Naive thymus-derived CD4-positive, alpha-beta T cell (primary cell): ENCODE data around the gene CGB7. TPM values are rescaled to one million over a fixed set of nuclear protein-coding genes. Genes with fewer than 3 reads are reported as not detected.

ENCODE experiments used
- ATAC-seq: fragments of 150-1000 bp; cut with Tn5 transposase; 2 replicates; pipeline ENCODE4 v1.10.0; 2021; ENCODE audit warnings: mild to moderate bottlenecking, moderate library complexity
- CTCF ChIA-PET: fragments of 350-600 bp; sonication (Branson Sonifier 250); formaldehyde crosslinking; loops from one replicate; lab custom pipeline; 2021; ENCODE audit warnings: antibody characterized with exemption; lab: Charles Lee
- POLR2A ChIA-PET: fragments of 350-600 bp; sonication (Branson Sonifier 250); formaldehyde crosslinking; loops from one replicate; lab custom pipeline; 2021; ENCODE audit warnings: antibody characterized with exemption, inconsistent platforms; lab: Charles Lee
- DNase-seq, 9 donors: peaks; one replicate each; pipeline versions ENCODE4 v3.0.0 to v3.0.0-alpha.2; 2020 to 2022; ENCODE audit warnings: mixed read lengths in 1 of 9
- H3K27ac ChIP-seq: one replicate; pipeline ENCODE4 v1.7.0; 2013; ENCODE audit warnings: mild to moderate bottlenecking, low read depth, low read length, moderate library complexity
- H3K27me3 ChIP-seq, 2 donors: one replicate each; pipeline ENCODE4 v1.7.0; 2013; ENCODE audit warnings: low read length in 2 of 2, mild to moderate bottlenecking in 2 of 2, moderate library complexity in 2 of 2; ENCODE audit not compliant: control insufficient read depth in 2 of 2, insufficient read depth in 2 of 2
- H3K36me3 ChIP-seq, 3 experiments: 1 replicate in 2 of 3; 2 replicates in 1 of 3; pipeline ENCODE4 v1.7.0; 2013; ENCODE audit warnings: low read length in 3 of 3, mild to moderate bottlenecking in 3 of 3, moderate library complexity in 1 of 3; ENCODE audit not compliant: insufficient read depth in 3 of 3, control insufficient read depth in 2 of 3
- H3K4me1 ChIP-seq, 2 donors: one replicate each; pipeline ENCODE4 v1.7.0; 2013; ENCODE audit warnings: low read length in 2 of 2, mild to moderate bottlenecking in 2 of 2, moderate library complexity in 1 of 2; ENCODE audit not compliant: control insufficient read depth in 2 of 2, insufficient read depth in 2 of 2
- H3K4me3 ChIP-seq: 2 replicates; pipeline ENCODE4 v1.7.0; 2013; ENCODE audit warnings: mild to moderate bottlenecking, low read length
- H3K9me3 ChIP-seq, 3 experiments: 1 replicate in 2 of 3; 2 replicates in 1 of 3; pipeline ENCODE4 v1.7.0; 2013; ENCODE audit warnings: low read length in 3 of 3; ENCODE audit not compliant: control insufficient read depth in 2 of 3
- H3K27ac Mint-ChIP-seq, 9 donors: one replicate each; pipeline ENCODE4 v1.8.0; 2020 to 2022; ENCODE audit warnings: mixed read lengths in 9 of 9, mild to moderate bottlenecking in 8 of 9, moderate library complexity in 5 of 9, inconsistent platforms in 2 of 9
- H3K27me3 Mint-ChIP-seq, 5 donors: one replicate each; pipeline ENCODE4 v1.8.0; 2021 to 2022; ENCODE audit warnings: mixed read lengths in 5 of 5, mild to moderate bottlenecking in 1 of 5
- H3K36me3 Mint-ChIP-seq, 5 donors: one replicate each; pipeline ENCODE4 v1.8.0; 2020 to 2022; ENCODE audit warnings: mixed read lengths in 5 of 5, mild to moderate bottlenecking in 3 of 5, inconsistent platforms in 1 of 5
- H3K4me1 Mint-ChIP-seq, 7 donors: one replicate each; pipeline ENCODE4 v1.8.0; 2020 to 2022; ENCODE audit warnings: mixed read lengths in 7 of 7, mild to moderate bottlenecking in 3 of 7, inconsistent platforms in 1 of 7
- H3K4me3 Mint-ChIP-seq, 10 donors: one replicate each; pipeline ENCODE4 v1.8.0; 2020 to 2022; ENCODE audit warnings: mild to moderate bottlenecking in 10 of 10, mixed read lengths in 10 of 10, moderate library complexity in 6 of 10, inconsistent platforms in 2 of 10
- H3K9me3 Mint-ChIP-seq, 11 donors: one replicate each; pipeline ENCODE4 v1.8.0; 2020 to 2022; ENCODE audit warnings: mixed read lengths in 11 of 11, mild to moderate bottlenecking in 4 of 11, inconsistent platforms in 1 of 11, moderate library complexity in 1 of 11
- intact Hi-C, 2 donors: fragments of 100-400 bp; cut with micrococcal nuclease; formaldehyde crosslinking; loops; one replicate each; pipeline ENCODE4 v1.15.1; 2023
- polyA plus RNA-seq, 2 donors: library from polyadenylated mRNA; unstranded; fragments of 300-500 nt; fragmentation: Illumina TruSeq; gene quantifications; one replicate each; pipeline ENCODE4 v1.2.3, GENCODE V29; 2021
- total RNA-seq, 6 experiments: library from RNA in 5 of 6; stranded (reverse) in 5 of 6; gene quantifications; 1 replicate in 5 of 6; 2 replicates in 1 of 6; pipeline ENCODE4 v1.2.3 and lab custom pipeline; 2021 to 2026

Gene CGB7
- total RNA-seq (not detected), polyA plus RNA-seq (not detected), total RNA-seq (lab: John Stamatoyannopoulos, UW) (not detected)

DNA sequence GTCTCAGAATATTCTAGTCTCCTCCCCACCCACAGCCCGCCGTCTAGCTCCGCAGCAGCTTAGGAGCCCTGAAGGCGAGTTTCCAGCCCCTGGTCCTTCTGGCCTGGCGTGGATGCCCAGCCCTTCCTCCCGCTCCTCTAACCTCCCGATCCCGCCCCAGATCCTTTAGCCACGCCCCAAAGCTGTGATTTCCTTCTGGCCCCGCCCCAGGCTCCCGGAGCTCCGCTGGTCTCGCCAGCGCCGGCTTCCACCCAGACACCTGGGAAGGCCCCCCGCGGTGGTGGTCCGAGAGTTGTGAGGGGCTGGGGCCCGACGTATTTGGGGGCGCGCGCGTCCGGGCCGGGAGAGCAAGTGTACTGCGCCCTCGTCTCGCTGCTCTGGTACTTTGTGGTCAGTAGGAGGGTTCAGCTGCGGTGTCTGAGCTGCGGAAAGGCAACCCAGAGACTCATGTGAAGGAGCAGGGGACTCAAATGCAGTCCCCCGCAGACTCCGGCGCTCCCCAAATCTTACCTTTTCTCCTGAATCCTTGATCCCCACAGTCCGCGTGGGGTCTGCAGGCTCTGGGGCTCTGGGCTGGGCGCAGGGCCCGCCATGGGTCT, at the start of gene CGB7:
TSS of gene CGB7 (minus strand) at position 114 of the 599 bp plus-strand sequence. CDS start 2,374 bp downstream, outside the sequence.
- Histone ChIP-seq H3K9me3 (no peaks in the 10 kb centered on the region), H3K27me3 (peaks cover 0 to 10% of the 10 kb centered on the region in 2 donors), H3K4me3 (peak within 1 kb of the TSS; percentile 62), H3K4me1 (peaks cover 11 to 14% of the 10 kb centered on the region in 2 donors), H3K36me3 (no peaks in the 10 kb centered on the region), H3K27ac (no peak within 1 kb of the TSS)
- ATAC-seq (peak; percentile 15), DNase-seq (peak in 3 of 9 donors; percentile 18 to 57 (median 29))
- Mint-ChIP-seq H3K27ac (peak within 1 kb of the TSS in 1 of 9 donors; percentile 32), H3K4me3 (peak within 1 kb of the TSS; percentile 67 to 99 (median 87)), H3K4me1 (peaks cover 16 to 19% (median 17%) of the 10 kb centered on the region in 7 donors), H3K36me3 (no peaks in the 10 kb centered on the region), H3K9me3 (peaks cover 0 to 1% (median 0%) of the 10 kb centered on the region in 11 donors), H3K27me3 (peaks cover 16 to 63% (median 30%) of the 10 kb centered on the region in 5 donors)
- intact Hi-C loops, result loop anchor here in 1 of 2 donors (2.0 to 10.0 kb wide), 2 partner anchors 39 to 63 kb away; partner anchors contain the start of genes GYS1 and RUVBL2
- ChIA-PET POLR2A (no interaction called here), CTCF (interaction anchor here (1.1 kb wide), 1 partner anchor 26 kb away, joined by 3 read pairs; no protein-coding TSS in a partner anchor)

DNA sequence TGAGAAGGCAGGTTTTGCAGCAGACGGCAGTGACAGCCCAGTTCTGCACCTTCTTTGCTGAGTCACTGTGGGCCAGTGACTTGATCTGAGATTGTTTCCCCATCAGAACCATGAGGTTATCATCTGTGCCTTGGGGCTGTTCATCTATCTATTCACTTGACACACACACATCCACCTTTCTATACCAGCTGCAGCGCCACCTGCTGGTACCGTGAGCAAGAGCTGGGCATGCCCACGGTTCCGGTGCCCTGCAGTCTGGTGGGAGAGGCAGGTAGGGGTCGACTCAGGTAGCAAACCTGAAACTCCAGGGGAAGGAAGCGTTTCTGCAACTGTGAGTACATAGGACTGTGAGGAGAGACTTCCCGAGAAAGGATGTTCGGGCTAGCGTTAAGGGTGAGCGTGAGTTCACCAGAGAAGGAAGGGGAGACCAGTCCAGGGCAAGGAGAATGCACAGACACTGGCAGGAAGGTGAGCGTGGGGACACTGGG, 49.1 kb upstream of the CGB7 start:
- no peaks in the 10 kb centered on the region for H3K9me3 ChIP-seq
- Mint-ChIP-seq H3K4me3 (no peak overlapping the region), H3K27ac (peak overlapping the region in 4 of 9 donors; percentile 26 to 72 (median 52)), H3K9me3 (peaks cover 0 to 2% (median 0%) of the 10 kb centered on the region in 11 donors), H3K4me1 (peaks cover 3 to 14% (median 8%) of the 10 kb centered on the region in 7 donors), H3K36me3 (peaks cover 5 to 31% (median 16%) of the 10 kb centered on the region in 5 donors), H3K27me3 (no peaks in the 10 kb centered on the region)
- ATAC-seq, result peak; percentile 85
- peaks cover 6 to 75% (median 15%) of the 10 kb centered on the region in 3 experiments for H3K36me3 ChIP-seq
- H3K4me1 ChIP-seq, result no peaks in the 10 kb centered on the region
- no peaks in the 10 kb centered on the region for H3K27me3 ChIP-seq
- peak; percentile 38 to 67 (median 57) for DNase-seq
- intact Hi-C loops, result loop anchor here in 1 of 2 donors (1.0 to 2.0 kb wide), 2 partner anchors 9 to 22 kb away; partner anchors contain the start of gene SNRNP70
- ChIA-PET CTCF (interaction anchor here (0.9 to 2.1 kb wide), 4 partner anchors 7 to 13 kb away, joined by 3 to 6 read pairs (median 4); partner anchors contain the start of genes LIN7B and PPFIA3), POLR2A (interaction anchor here (1.0 to 1.2 kb wide), 2 partner anchors 9 to 11 kb away, joined by 4 read pairs; no protein-coding TSS in a partner anchor)
- no peak overlapping the region for H3K4me3 ChIP-seq
- H3K27ac ChIP-seq, result no peak overlapping the region

DNA sequence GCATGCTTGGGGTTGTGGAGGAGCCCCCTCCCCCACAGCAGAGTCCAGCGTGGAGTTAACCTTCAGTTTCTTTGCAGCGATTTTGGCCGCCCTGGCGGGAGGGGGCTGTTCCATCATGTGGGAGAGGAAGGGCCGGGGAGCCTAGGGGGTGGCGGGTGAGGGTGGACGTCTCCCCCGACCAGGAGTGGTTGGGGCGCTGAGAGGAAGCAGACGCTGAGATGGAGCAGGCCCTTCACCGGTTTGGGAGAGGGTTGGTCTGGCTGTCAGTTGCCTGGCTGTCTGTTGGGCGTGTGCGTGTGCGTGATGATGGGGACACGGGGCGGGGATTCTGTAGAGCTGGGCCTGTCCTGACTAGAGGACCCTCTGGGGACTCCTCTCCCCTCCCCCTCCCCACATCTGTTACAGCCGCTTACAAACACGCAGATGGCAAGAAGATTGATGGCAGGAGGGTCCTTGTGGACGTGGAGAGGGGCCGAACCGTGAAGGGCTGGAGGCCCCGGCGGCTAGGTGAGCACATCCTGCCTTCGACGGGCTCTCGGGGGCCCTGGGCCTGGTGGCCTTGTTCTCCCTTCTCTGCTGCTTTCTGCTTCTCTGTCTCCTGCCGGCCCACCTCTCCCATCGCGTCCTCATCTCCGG, 46.8 kb upstream of the CGB7 start:
- intact Hi-C loops, result no loop called here
- peaks cover 11 to 42% (median 22%) of the 10 kb centered on the region in 5 donors for H3K36me3 Mint-ChIP-seq

DNA sequence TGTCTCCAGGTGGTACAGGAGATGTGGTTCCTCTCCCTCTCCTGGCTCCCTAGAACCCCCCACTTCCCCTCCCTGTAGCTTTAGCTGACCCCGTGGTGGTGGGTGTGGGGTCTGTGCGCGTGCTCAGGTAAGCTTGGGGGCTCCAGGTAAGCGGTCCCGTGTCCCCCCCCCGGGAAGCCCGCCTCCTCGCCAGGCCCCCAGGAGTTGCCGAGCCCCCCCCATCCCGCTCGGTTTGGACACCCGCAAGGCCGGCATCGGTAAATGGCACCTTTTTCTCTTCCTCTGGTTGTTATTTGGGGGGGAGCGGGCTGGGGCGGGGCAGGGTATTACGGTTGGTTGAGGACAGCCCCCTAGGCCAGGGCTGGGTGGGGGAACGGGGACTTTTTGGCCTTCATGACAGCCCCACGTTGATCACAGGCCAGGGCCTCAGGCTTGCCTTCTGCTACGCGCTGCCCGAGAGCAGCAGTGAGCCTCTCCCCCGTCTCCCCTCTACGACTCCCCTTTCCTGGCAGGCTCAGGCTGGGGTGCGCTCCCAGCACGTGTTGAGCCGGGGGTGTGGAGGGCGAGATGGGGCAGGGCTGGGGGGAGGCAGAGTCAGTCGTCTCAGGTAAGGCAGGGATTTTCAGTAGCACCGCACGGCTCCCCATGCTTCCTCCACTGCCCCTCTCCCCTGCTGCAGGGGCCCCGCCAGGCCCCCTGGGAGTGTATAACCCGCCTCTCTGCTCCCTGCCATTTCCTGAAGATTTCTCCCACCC, 46.0 kb upstream of the CGB7 start:
- Histone ChIP-seq H3K27ac (no peak overlapping the region), H3K4me3 (no peak overlapping the region), H3K36me3 (peaks cover 19 to 98% (median 30%) of the 10 kb centered on the region in 3 experiments), H3K4me1 (no peaks in the 10 kb centered on the region), H3K27me3 (no peaks in the 10 kb centered on the region), H3K9me3 (no peaks in the 10 kb centered on the region)
- no peak overlapping the region for H3K4me3 Mint-ChIP-seq
- H3K36me3 Mint-ChIP-seq, result peaks cover 14 to 37% (median 23%) of the 10 kb centered on the region in 5 donors
- intact Hi-C loops, result no loop called here
- H3K27ac Mint-ChIP-seq, result no peak overlapping the region
- DNase-seq, result no peak
- peaks cover 0 to 2% (median 0%) of the 10 kb centered on the region in 11 donors for H3K9me3 Mint-ChIP-seq
- POLR2A ChIA-PET, result no interaction called here
- CTCF ChIA-PET, result no interaction called here
- no peak for ATAC-seq
- no peaks in the 10 kb centered on the region for H3K27me3 Mint-ChIP-seq
- H3K4me1 Mint-ChIP-seq, result peaks cover 0 to 20% (median 8%) of the 10 kb centered on the region in 7 donors

More for the DNA sequence above, 46.8 kb upstream of the CGB7 start:
- peak overlapping the region in 2 of 9 donors; percentile 40 to 55 for H3K27ac Mint-ChIP-seq
- POLR2A ChIA-PET, result interaction anchor here (0.8 kb wide), 1 partner anchor 26 kb away, joined by 3 read pairs; no protein-coding TSS in a partner anchor
- Histone ChIP-seq H3K9me3 (no peaks in the 10 kb centered on the region), H3K4me1 (no peaks in the 10 kb centered on the region), H3K4me3 (no peak overlapping the region), H3K36me3 (peaks cover 12 to 98% (median 23%) of the 10 kb centered on the region in 3 experiments), H3K27me3 (no peaks in the 10 kb centered on the region), H3K27ac (no peak overlapping the region)
- CTCF ChIA-PET, result interaction anchor here (1.2 kb wide), 1 partner anchor 309 kb away, joined by 5 read pairs; no protein-coding TSS in a partner anchor
- no peak for DNase-seq
- no peak for ATAC-seq
- no peak overlapping the region for H3K4me3 Mint-ChIP-seq
- no peaks in the 10 kb centered on the region for H3K27me3 Mint-ChIP-seq
- H3K9me3 Mint-ChIP-seq, result peaks cover 0 to 2% (median 0%) of the 10 kb centered on the region in 11 donors
- peaks cover 0 to 20% (median 8%) of the 10 kb centered on the region in 7 donors for H3K4me1 Mint-ChIP-seq

DNA sequence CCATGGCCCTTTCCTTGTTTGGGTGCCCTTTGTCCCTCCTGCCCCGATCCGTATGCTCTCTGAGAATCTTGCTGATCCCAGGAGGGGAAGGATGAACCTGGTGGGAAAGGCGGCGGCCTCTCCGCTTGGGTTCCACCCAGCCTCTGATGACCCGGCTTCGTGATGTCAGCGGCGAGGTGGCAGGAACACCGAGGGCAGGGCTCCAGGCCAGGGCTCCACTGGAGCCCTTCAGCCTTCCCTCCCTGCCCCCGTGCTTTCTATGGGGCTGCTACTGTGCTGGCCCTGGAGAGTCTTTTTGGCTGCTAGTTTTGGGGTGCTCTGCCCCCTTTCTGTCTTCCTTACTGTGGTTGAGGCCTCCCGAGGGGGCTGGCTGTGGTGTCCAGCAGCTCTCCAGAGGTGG, 44.8 kb upstream of the CGB7 start:
- Histone ChIP-seq H3K4me3 (no peak overlapping the region), H3K9me3 (no peaks in the 10 kb centered on the region), H3K4me1 (peaks cover 0 to 4% of the 10 kb centered on the region in 2 donors), H3K27me3 (no peaks in the 10 kb centered on the region), H3K36me3 (peaks cover 25 to 98% (median 41%) of the 10 kb centered on the region in 3 experiments), H3K27ac (no peak overlapping the region)
- H3K36me3 Mint-ChIP-seq, result peaks cover 14 to 37% (median 21%) of the 10 kb centered on the region in 5 donors
- CTCF ChIA-PET, result no interaction called here
- ATAC-seq (no peak), DNase-seq (no peak)
- H3K9me3 Mint-ChIP-seq, result peaks cover 0 to 3% (median 0%) of the 10 kb centered on the region in 11 donors
- POLR2A ChIA-PET, result no interaction called here
- peaks cover 0 to 21% (median 9%) of the 10 kb centered on the region in 7 donors for H3K4me1 Mint-ChIP-seq
- no peak overlapping the region for H3K4me3 Mint-ChIP-seq
- intact Hi-C loops, result no loop called here
- H3K27ac Mint-ChIP-seq, result peak overlapping the region in 1 of 9 donors; percentile 72
- H3K27me3 Mint-ChIP-seq, result no peaks in the 10 kb centered on the region
